M059J (cell line): ENCODE data around the gene OBSL1. TPM values are rescaled to one million over a fixed set of nuclear protein-coding genes. Genes with fewer than 3 reads are reported as not detected.
A peak's percentile ranks its signal among the peaks of the same experiment; 100 is the strongest.

Source experiments
- DNase-seq: peaks from one replicate; pipeline ENCODE4 v3.0.0-alpha.2; 2012; ENCODE audit warnings: low read depth
- total RNA-seq: library from RNA; depleted of rRNA; stranded (reverse); fragments of >200 nt; shearing (Covaris generic); gene quantifications from 2 replicates; pipeline ENCODE4 v1.2.3, GENCODE V29; 2014

The OBSL1 gene
- total RNA-seq, 1 experiment from 2014 or later = 81.4 TPM

GRCh38 chr2:219565130-219566080 lies 5.9 kb downstream of the OBSL1 start:
- DNase-seq = no peak

GRCh38 chr2:219563271-219563928 lies 7.9 kb downstream of the OBSL1 start:
- DNase-seq = no peak

DNA sequence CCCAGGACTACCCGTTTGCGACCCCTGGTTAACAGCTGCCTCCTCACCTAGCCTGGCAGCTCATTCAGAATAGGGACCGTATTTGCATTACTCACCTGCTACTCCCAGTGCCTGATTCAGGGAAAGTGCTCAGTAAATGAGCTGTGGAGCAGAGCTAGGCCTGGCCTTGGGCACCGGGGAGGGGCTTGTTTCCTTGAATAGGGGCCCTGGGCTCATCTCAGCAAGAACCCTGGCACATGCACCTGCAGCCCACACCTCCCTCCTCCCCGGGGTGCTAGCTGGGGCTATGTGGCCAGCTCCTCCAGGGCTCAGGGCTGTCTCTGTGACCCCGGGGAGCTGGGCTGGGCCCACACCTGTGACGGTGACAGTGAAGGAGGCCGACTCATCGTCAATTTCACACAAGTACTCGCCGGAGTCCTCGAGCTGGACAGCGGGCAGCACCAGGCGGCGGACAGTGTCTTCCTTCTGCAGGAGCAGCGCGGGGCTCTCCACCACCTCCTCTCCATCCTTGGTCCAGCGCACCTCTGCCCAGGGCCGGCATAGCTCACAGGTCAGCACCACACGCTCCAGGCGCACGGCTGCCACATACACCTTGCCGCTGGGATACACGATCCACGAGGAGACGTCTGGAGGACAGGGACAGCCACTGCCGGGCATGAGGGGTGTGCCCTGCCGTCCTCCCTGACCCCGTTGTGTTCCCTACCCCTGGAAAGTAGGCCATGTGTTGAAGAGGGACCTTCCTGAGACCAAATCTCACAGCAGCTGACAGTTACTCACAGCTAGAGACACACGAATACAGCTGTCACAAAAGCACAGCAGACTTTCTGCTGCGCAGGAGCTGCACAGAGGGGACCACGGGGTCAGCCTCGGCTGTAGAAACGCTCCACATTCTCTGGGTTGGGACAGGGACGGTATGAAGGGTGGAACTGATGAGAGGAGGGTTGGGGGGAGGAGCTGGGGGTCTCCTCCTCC lies 9.0 kb downstream of the OBSL1 start:
- no peak for DNase-seq

DNA sequence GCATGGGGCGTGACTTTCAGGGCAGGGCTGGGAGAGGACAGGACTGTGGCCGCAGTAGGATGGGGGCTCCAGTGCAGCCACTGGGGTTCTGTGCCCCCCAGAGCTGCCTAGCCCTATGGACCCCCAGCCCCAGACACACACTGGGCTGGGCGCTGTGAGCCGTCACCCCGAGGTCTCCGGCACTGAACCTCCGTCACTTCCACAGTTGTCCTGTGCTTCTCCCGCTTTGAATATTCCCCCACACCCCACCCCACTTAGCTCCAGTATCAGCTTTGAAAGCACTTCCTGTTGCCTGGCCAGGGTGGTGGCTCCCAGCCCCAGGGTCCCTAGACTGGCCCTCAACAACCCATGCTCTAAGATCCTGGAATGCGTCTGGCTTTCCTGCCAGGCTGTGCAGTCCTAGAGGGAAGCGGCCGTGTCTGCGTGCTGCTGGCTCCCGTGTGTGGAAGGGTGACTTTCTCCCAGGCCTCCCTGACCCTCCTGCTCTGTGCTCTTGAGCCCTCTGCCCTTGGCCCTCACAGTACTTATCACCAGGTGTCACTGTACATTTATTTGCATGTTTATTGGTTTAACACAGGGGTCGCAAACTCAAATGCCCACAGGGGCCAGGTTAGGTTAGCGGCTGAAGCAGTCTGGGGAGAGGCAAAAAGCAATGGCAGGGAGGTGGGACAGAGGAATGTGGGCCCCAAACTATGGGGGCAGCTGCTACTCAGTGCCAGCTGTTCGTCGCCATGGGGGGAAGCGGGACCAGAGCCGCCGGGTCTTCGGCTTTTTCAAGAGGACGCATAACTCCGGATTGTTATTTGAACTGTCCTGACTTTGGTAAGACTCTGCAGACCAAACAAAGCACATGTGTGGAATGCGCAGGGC lies 9.9 kb downstream of the OBSL1 start:
- no peak for DNase-seq

DNA sequence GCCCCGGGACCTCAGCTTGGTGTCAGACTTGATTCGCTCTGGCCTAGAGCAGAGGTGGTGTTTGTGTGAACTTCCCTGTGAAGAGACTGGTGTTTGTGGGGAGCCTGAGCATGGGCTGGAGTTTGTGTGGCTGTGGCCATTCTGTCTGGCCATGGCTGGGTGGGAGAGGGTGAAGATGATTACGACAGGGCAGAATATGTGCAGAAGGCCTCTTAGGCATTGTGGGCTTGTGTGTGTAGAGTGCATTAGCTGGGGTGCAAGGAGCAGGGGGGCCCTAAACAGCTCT lies 10.5 kb downstream of the OBSL1 start:
- DNase-seq = no peak

DNA sequence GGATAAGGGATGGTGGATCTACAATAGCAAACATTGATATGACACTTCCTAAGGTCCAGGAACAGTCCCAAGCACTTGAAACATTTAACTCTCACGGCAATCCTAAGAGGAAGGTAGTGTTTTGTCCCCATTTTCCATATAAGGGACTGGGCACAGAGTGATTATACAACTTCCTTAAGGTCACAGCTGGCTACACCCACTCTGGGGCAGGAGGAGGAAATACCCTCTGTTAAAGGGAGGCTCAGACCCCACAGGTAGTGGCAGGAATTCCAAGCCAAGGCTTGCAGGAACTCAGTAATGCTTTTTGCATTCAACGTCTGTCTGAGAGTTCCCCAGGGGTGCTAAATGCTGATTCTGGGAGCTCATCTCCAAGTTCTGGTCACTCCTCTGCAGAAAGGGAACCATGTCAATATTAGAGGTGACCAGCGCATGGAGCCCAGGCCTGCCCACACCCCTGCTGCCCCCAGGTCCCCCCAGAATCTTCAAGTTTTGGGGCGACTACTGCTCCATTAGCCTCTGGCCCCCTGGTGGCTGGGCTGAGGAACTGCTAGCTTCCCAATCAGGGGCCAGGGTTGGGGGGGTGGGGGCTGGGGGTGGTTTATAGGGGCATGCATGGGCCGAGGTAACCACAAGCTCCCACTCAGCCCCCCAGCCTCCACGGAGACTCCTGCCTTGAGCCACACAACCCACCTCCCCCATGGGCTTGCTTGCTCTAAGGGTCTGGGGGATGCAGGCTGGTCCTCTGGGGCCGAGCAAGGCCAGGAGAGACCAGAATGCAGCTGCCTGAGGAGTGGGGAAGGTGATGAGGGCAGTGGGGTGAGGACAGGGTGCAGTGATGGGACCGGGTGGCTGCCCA lies 11.1 kb downstream of the OBSL1 start:
- no peak for DNase-seq

DNA sequence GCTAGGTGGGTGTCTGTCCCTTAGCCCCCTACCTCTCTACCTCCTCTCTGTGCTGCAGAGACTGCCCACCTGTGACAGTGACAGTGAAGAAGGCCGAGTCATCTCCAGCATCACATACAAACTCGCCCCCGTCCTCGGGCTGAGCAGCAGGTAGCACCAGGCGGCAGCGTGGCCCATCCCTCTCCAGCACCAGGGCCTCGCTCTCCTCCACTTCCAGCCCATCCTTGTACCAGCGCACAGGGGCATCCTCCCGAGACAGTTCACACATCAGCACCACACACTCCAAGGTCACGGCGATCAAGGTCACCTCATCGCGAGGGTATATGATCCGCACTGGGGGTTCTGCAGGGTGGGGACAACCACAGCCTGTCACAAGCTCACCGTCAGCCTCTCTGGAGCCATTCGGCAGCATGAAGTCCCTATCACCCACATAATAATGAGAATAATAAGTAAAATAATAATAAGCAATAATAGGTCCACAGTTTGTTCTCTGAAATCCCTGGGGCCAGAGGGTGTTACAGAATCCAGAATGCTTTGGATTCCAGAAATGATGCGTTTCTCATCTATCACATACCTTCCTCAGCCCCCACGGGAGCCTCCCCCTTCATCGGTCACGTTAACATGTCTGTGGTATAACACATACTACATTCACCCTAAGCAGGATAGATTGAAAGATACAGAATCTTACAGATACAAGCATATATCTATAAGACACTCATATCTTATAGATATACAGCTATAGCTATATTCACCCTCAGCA lies 12.0 kb downstream of the OBSL1 start:
- no peak for DNase-seq

- no peak for DNase-seq
Measured at GRCh38 chr2:219557791-219558785, 13.3 kb downstream of the OBSL1 start.

DNA sequence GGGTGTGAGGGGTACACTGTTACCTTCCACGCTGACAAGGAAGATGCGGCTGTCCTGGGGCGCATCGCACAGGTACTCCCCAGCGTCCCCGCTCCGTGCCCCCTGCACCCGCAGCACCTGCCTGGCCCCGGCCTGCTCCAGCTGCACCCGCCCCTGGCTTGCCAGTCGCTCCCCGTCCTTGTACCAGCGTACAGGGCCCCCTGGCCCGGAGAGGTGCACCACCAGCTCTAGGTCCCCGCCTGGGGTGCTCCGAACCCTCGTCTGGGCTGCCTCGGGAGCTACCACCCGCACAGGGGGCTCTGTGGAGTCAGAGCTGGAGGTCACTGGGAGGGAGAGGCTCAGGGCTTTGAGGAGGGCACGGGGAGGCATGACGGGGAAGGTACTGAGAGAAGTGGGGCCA lies 14.0 kb downstream of the OBSL1 start:
- DNase-seq = no peak

- no peak for DNase-seq
Measured at GRCh38 chr2:219556413-219556812, 14.9 kb downstream of the OBSL1 start.

DNA sequence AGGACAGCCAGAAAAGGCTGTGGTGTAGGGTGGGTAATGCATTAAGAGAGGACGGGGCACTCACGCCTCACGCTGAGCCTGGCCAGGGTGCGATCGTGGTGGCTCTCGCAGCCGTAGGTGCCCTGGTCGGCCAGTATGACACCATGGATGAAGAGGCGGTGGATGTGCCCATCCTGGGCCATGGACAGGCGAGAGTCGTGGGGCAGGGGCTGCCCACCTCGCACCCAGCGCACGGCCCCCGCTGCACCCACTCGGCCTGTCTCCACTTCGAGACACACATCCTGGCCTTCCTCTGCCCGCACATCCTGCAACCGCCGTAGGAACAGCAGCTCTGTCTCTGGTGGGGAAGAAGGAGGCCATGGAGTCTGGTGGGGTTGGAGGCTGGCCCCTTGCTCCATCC lies 15.4 kb downstream of the OBSL1 start:
- no peak for DNase-seq

- DNase-seq = no peak
Measured at GRCh38 chr2:219554350-219554749, 17.0 kb downstream of the OBSL1 start.

DNA sequence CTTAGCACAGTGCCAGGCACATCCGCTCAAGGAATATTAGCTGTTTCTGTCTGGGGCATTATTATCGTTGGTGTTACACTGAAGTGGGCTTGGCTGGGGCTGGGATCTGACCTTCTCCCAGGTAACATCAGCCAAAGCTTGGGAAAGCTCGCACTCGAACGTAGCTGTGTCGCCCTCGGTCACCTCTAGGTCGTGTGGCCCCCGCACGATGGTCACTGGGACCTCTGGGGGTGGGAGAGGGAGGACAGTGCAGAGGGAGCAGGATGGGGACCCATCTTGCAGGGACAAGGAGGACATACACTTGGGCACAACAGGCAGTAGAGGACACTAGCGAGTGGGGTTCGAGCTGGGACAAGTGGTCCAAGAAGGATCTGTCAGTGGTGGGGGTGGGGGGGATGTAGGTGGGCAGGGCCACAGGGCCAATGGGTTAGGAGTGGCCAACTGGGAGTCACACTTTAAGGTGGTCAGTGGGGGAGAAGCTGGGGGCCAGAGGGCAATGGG lies 17.8 kb downstream of the OBSL1 start:
- no peak for DNase-seq

- DNase-seq = no peak
Measured at GRCh38 chr2:219553168-219553417, 18.2 kb downstream of the OBSL1 start.

DNA sequence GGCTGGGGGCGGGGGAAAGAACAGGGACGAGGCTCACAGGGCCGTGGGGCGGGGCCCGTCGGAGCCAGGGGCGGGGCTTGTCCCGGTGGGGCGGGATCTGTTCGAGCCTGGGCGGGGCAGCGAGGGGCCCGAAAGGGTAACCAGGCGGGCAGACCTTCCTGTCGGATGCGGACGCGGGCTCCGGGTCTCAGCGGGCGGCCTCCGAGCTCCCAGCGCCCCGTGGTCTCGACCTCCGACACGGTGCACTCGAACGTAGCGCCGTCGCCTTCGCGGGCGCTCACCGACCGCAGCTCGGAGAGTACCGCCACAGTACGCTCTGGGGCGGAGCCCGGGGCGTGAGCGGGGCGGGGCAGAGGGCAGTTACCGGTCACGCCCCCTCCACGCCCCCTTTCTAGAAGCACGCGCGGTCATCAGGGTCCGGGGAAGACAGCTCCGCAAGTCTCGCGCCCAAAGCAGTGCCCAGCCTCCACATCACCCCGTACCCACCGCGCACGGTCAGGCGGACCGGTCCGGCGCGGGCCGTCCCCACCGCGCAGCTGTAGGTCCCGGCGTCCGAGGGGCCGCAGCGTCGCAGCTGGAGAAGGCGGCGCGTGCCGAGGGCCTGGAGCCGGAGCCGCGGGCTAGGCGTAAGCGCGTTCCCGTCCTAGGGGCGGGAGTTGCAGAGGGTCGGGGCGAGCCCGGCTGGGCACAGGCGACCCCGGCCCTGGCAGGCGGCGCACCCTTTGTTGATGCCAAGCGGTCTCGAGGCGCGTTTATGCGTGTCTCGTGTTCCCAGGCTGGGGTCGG lies 18.8 kb downstream of the OBSL1 start:
- peak; percentile 74 for DNase-seq

- DNase-seq = peak; percentile 22
Measured at GRCh38 chr2:219551441-219552381, 19.6 kb downstream of the OBSL1 start.
